Adrenal gland (tissue), 5 donors: ENCODE measurements around the gene DDX56.

Experiments used
- CTCF ChIP-seq, 6 experiments: fragments of 450-650 bp in 4 of 6; fragments of 200-600 bp in 2 of 6; sonication (generic) in 1 of 6; IDR thresholded peaks; 1 replicate in 5 of 6; 2 replicates in 1 of 6; pipeline versions ENCODE4 v1.5.1 to v1.8.0; 2016 to 2021; ENCODE audit warnings: antibody characterized with exemption in 6 of 6, mild to moderate bottlenecking in 2 of 6, moderate library complexity in 1 of 6
- POLR2A ChIP-seq, 2 donors: fragments of 450-650 bp; IDR thresholded peaks; one replicate each; pipeline ENCODE4 v1.6.1; 2017; ENCODE audit warnings: antibody characterized with exemption in 2 of 2, mild to moderate bottlenecking in 2 of 2, moderate library complexity in 1 of 2
- donor health status: DM: no; HTN: no; CAD: no.

GRCh38 chr7:44603193-44603592 is 29.5 kb upstream of the DDX56 start:
- no peak for TF ChIP-seq CTCF (IDR thresholded peaks at IDR 0.05)
- TF ChIP-seq POLR2A (IDR thresholded peaks at IDR 0.05), result no peak
